Heart left ventricle (tissue), 16 donors: ENCODE measurements around the gene IDE. TPM values are rescaled to one million over a fixed set of nuclear protein-coding genes. Genes with fewer than 3 reads are reported as not detected.
"Not testable (repeated sequence)": the region's sequence is repeated elsewhere in the genome, so short reads cannot be mapped to it uniquely, and the experiment has no call there.

Source experiments
- ATAC-seq, 4 donors: fragments of 200-7000 bp; cut with Tn5 transposase; one replicate each; pipeline ENCODE4 v1.9.1; 2020 to 2022; ENCODE audit warnings: moderate library complexity in 4 of 4, mild to moderate bottlenecking in 3 of 4, moderate number of reproducible peaks in 1 of 4
- DNase-seq, 5 donors: peaks; one replicate each; pipeline ENCODE4 v3.0.0-alpha.2; 2020
- H3K27ac ChIP-seq, 12 donors: fragments of 200-600 bp; sonication (generic) in 4 of 12; one replicate each; pipeline versions ENCODE4 v1.5.0 to v1.8.0; 2016 to 2022; ENCODE audit warnings: mild to moderate bottlenecking in 2 of 12
- H3K27me3 ChIP-seq, 9 donors: fragments of 200-600 bp; sonication (generic) in 2 of 9; one replicate each; pipeline versions ENCODE4 v1.5.1 to v1.8.0; 2016 to 2022; ENCODE audit warnings: mild to moderate bottlenecking in 3 of 9
- H3K36me3 ChIP-seq, 9 donors: fragments of 200-600 bp; sonication (generic) in 2 of 9; one replicate each; pipeline versions ENCODE4 v1.5.0 to v1.8.0; 2018 to 2022; ENCODE audit warnings: mild to moderate bottlenecking in 2 of 9
- H3K4me1 ChIP-seq, 12 donors: fragments of 200-600 bp; sonication (generic) in 4 of 12; one replicate each; pipeline versions ENCODE4 v1.5.0 to v1.8.0; 2016 to 2022; ENCODE audit warnings: mild to moderate bottlenecking in 3 of 12
- H3K4me3 ChIP-seq, 12 donors: fragments of 200-600 bp; sonication (generic) in 4 of 12; one replicate each; pipeline versions ENCODE4 v1.5.0 to v1.8.0; 2017 to 2022; ENCODE audit warnings: mild to moderate bottlenecking in 9 of 12, moderate library complexity in 4 of 12
- H3K9me3 ChIP-seq, 12 donors: fragments of 200-600 bp; sonication (generic) in 4 of 12; one replicate each; pipeline versions ENCODE4 v1.5.0 to v1.8.0; 2016 to 2022; ENCODE audit warnings: mild to moderate bottlenecking in 1 of 12
- CTCF ChIP-seq, 12 donors: fragments of 200-600 bp; sonication (generic) in 4 of 12; IDR thresholded peaks; one replicate each; pipeline versions ENCODE4 v1.5.0 to v1.8.0; 2018 to 2022; ENCODE audit warnings: antibody characterized with exemption in 12 of 12, mild to moderate bottlenecking in 5 of 12
- POLR2A ChIP-seq, 2 donors: fragments of 450-650 bp; IDR thresholded peaks; one replicate each; pipeline ENCODE4 v1.6.1; 2017; ENCODE audit warnings: antibody characterized with exemption in 2 of 2, mild to moderate bottlenecking in 2 of 2, moderate library complexity in 2 of 2
- WGBS, 4 donors: extraction: QIAGEN DNeasy Blood & Tissue Kit in 2 of 4; methylation state at CpG; one replicate each; pipeline versions ENCODE4 v1.1.5 to v1.1.7; 2013 to 2018; 5-methylcytosine and 5-hydroxymethylcytosine counted together
- intact Hi-C, 10 donors: fragments of 100-400 bp; cut with DNase I; formaldehyde crosslinking; loops; one replicate each; pipeline versions ENCODE4 v1.11.1 to v1.14.2; 2022
- polyA plus RNA-seq, 2 donors: library from polyadenylated mRNA; stranded (reverse); fragments of 200-250 nt; gene quantifications; one replicate each; pipeline ENCODE4 v1.2.3, GENCODE V29; 2013
- total RNA-seq, 9 donors: library from RNA; depleted of rRNA in 2 of 9; stranded (reverse); fragments of >200 nt in 2 of 9; fragmentation: NEBNext Ultra II Directional in 3 of 9; extraction: Animal tissue kit (Norgen Biotek cat#: 25700) in 3 of 9; gene quantifications; one replicate each; pipeline versions ENCODE4 v1.1.0 to v1.2.4, GENCODE V29; 2016 to 2023
- donor health status: ischemic (EF 13 %, LVEDD 7.1; RV severe dilation, severe dysfunction).
- donor health status: healthy with polysubstance abuse.
- donor health status: DM: no; HTN: yes; CAD: no.
- donor health status: DM: no; HTN: no; CAD: no.
- donor health status: ischemic (EF 25% LVEDD 6.9; RV normal size, moderate dysfunction).
- donor health status: ischemic (EF 25% LVEDD 5.7; RV mildly dilated, moderate dysfunction).
- donor health status: healthy.
- donor health status: DM: yes; HTN: yes; CAD: no.
- donor health status: ischemic (EF 35%, LVEDD 5.7; RV mildly dilated, moderate dysfunction).
- donor health status: nonischemic (EF 11% LVEDD 7.7; RV severe dilation, severe dysfunction).
- donor health status: DM: yes; HTN: yes; CAD: no.
- donor health status: PGD.
- donor health status: ischemic (EF 29% LVEDD 5.4; RV normal size, mild dysfunction).
- donor health status: nonischemic (EF 23%, LVEDD 6.1; RV moderate dilation, normal function).

The IDE gene
- total and polyA plus RNA-seq, 11 donors = 11.7 to 51.3 (median 46.0) TPM

GRCh38 chr10:92408017-92408361 lies 165.9 kb downstream of the IDE start:
- intact Hi-C loops = no loop called here
- Histone ChIP-seq H3K4me1 (peaks cover 0 to 14% (median 0%) of the 10 kb centered on the region in 12 donors), H3K9me3 (no peaks in the 10 kb centered on the region), H3K4me3 (no peak overlapping the region), H3K36me3 (no peaks in the 10 kb centered on the region), H3K27me3 (no peaks in the 10 kb centered on the region), H3K27ac (no peak overlapping the region)
- DNase-seq (no peak), ATAC-seq (no peak)
- 91 to 100% (median 95%) methylated on average over 3 of the region's 3 CpGs for WGBS, 4 donors
- TF ChIP-seq CTCF (IDR thresholded peaks at IDR 0.05) (no peak), POLR2A (IDR thresholded peaks at IDR 0.05) (no peak)

GRCh38 chr10:92407305-92408016 lies 166.4 kb downstream of the IDE start:
- Histone ChIP-seq H3K4me1 (peaks cover 0 to 14% (median 0%) of the 10 kb centered on the region in 12 donors), H3K27ac (peak overlapping the region in 1 of 12 donors; percentile 63), H3K27me3 (no peaks in the 10 kb centered on the region), H3K4me3 (no peak overlapping the region), H3K9me3 (no peaks in the 10 kb centered on the region), H3K36me3 (no peaks in the 10 kb centered on the region)
- no peak for DNase-seq
- no peak for TF ChIP-seq POLR2A (IDR thresholded peaks at IDR 0.05)
- no peak for TF ChIP-seq CTCF (IDR thresholded peaks at IDR 0.05)
- WGBS, 4 donors = 76 to 91% (median 83%) methylated on average over 9 of the region's 9 CpGs
- ATAC-seq = peak in 1 of 4 donors; percentile 36
- intact Hi-C loops = no loop called here

GRCh38 chr10:92405419-92405924 lies 168.4 kb downstream of the IDE start:
- no peaks in the 10 kb centered on the region for H3K36me3 ChIP-seq
- H3K4me3 ChIP-seq = no peak overlapping the region
- no peak for DNase-seq
- H3K27me3 ChIP-seq = no peaks in the 10 kb centered on the region
- peaks cover 0 to 14% (median 0%) of the 10 kb centered on the region in 12 donors for H3K4me1 ChIP-seq
- no peaks in the 10 kb centered on the region for H3K9me3 ChIP-seq
- ATAC-seq = peak in 1 of 4 donors; percentile 27
- no peak overlapping the region for H3K27ac ChIP-seq
- intact Hi-C loops = no loop called here
- TF ChIP-seq POLR2A (IDR thresholded peaks at IDR 0.05) = no peak
- TF ChIP-seq CTCF (IDR thresholded peaks at IDR 0.05) = no peak
- 73 to 84% (median 74%) methylated on average over 6 of the region's 6 CpGs for WGBS, 4 donors

GRCh38 chr10:92404612-92405418 lies 169.1 kb downstream of the IDE start:
- Histone ChIP-seq H3K27me3 (no peaks in the 10 kb centered on the region), H3K4me3 (no peak overlapping the region), H3K4me1 (peaks cover 0 to 14% (median 0%) of the 10 kb centered on the region in 12 donors), H3K36me3 (no peaks in the 10 kb centered on the region), H3K9me3 (peaks cover 0 to 2% (median 0%) of the 10 kb centered on the region in 12 donors), H3K27ac (no peak overlapping the region)
- ATAC-seq (no peak), DNase-seq (no peak)
- intact Hi-C loops = no loop called here
- no peak for TF ChIP-seq POLR2A (IDR thresholded peaks at IDR 0.05)
- TF ChIP-seq CTCF (IDR thresholded peaks at IDR 0.05) = no peak
- 67 to 73% (median 70%) methylated on average over 9 to 10 of the region's 10 CpGs for WGBS, 4 donors

- ATAC-seq, H3K27ac ChIP-seq, H3K4me1 ChIP-seq, H3K36me3 ChIP-seq, H3K4me3 ChIP-seq, H3K27me3 ChIP-seq, DNase-seq, intact Hi-C loops: not testable (repeated sequence)
- 83 to 87% (median 85%) methylated on average over 5 of the region's 5 CpGs for WGBS, 4 donors
- H3K9me3 ChIP-seq = peaks cover 0 to 16% (median under 1%) of the 10 kb centered on the region in 12 donors
Observed at GRCh38 chr10:92402234-92402633, 171.7 kb downstream of the IDE start.
